ENCODE results near the gene MOCOS. TPM values are rescaled to one million over a fixed set of nuclear protein-coding genes. Genes with fewer than 3 reads are reported as not detected.

The MOCOS gene
- total and polyA plus RNA-seq, 5 experiments from 2014 or later: 0.08 to 0.16 TPM; not detected in 3

GRCh38 chr18:36288689-36289088, 101.4 kb downstream of the MOCOS start:
- Mint-ChIP-seq H3K27me3 (peaks cover 22 to 40% (median 28%) of the 10 kb centered on the region in 5 donors), H3K4me1 (peaks cover 0 to 5% (median 1%) of the 10 kb centered on the region in 4 donors), H3K27ac (no peak overlapping the region), H3K9me3 (no peaks in the 10 kb centered on the region), H3K36me3 (no peaks in the 10 kb centered on the region), H3K4me3 (no peak overlapping the region)
- POLR2A ChIA-PET: no interaction called here
- ATAC-seq: no peak
- DNase-seq: no peak

GRCh38 chr18:36294031-36294430, 106.7 kb downstream of the MOCOS start:
- no peaks in the 10 kb centered on the region for H3K36me3 Mint-ChIP-seq
- no peak overlapping the region for H3K4me3 Mint-ChIP-seq
- peaks cover 0 to 3% (median 0%) of the 10 kb centered on the region in 4 donors for H3K4me1 Mint-ChIP-seq
- H3K27ac Mint-ChIP-seq: no peak overlapping the region
- ATAC-seq (no peak), DNase-seq (no peak)
- POLR2A ChIA-PET: no interaction called here
- H3K9me3 Mint-ChIP-seq: no peaks in the 10 kb centered on the region
- peaks cover 4 to 24% (median 16%) of the 10 kb centered on the region in 5 donors for H3K27me3 Mint-ChIP-seq

- Mint-ChIP-seq H3K9me3 (no peaks in the 10 kb centered on the region), H3K4me3 (no peak overlapping the region), H3K36me3 (no peaks in the 10 kb centered on the region), H3K27ac (no peak overlapping the region), H3K27me3 (peaks cover 16 to 27% (median 25%) of the 10 kb centered on the region in 5 donors), H3K4me1 (peaks cover 0 to 4% (median 0%) of the 10 kb centered on the region in 4 donors)
- no peak for ATAC-seq
- DNase-seq: no peak
- POLR2A ChIA-PET: no interaction called here
Observed at GRCh38 chr18:36295214-36295613, 107.9 kb downstream of the MOCOS start.

- Mint-ChIP-seq H3K27ac (no peak overlapping the region), H3K4me1 (peaks cover 0 to 4% (median 0%) of the 10 kb centered on the region in 4 donors), H3K9me3 (no peaks in the 10 kb centered on the region), H3K36me3 (no peaks in the 10 kb centered on the region), H3K27me3 (peaks cover 21 to 31% (median 30%) of the 10 kb centered on the region in 5 donors), H3K4me3 (no peak overlapping the region)
- ATAC-seq (no peak), DNase-seq (no peak)
- POLR2A ChIA-PET: no interaction called here
Observed at GRCh38 chr18:36295880-36296301, 108.6 kb downstream of the MOCOS start.

GRCh38 chr18:36296650-36297416, 109.5 kb downstream of the MOCOS start:
- ATAC-seq: peak in 1 of 2 donors; percentile 9
- Mint-ChIP-seq H3K27ac (no peak overlapping the region), H3K27me3 (peaks cover 19 to 33% (median 27%) of the 10 kb centered on the region in 5 donors), H3K9me3 (no peaks in the 10 kb centered on the region), H3K36me3 (no peaks in the 10 kb centered on the region), H3K4me3 (peak overlapping the region in 4 of 10 donors; percentile 12 to 64 (median 44)), H3K4me1 (peaks cover 0 to 4% (median 0%) of the 10 kb centered on the region in 4 donors)
- no peak for DNase-seq
- POLR2A ChIA-PET: no interaction called here

- H3K36me3 Mint-ChIP-seq: no peaks in the 10 kb centered on the region
- peak within 1 kb of the TSS in 4 of 10 donors; percentile 12 to 64 (median 44) for H3K4me3 Mint-ChIP-seq
- no peak within 1 kb of the TSS for H3K27ac Mint-ChIP-seq
- no peaks in the 10 kb centered on the region for H3K9me3 Mint-ChIP-seq
- H3K4me1 Mint-ChIP-seq: peaks cover 0 to 4% (median 0%) of the 10 kb centered on the region in 4 donors
- POLR2A ChIA-PET: no interaction called here
- ATAC-seq (peak; percentile 23 to 25), DNase-seq (peak in 1 of 10 donors; percentile 12)
- peaks cover 18 to 34% (median 29%) of the 10 kb centered on the region in 5 donors for H3K27me3 Mint-ChIP-seq
Observed at GRCh38 chr18:36297417-36298125, 110.3 kb downstream of the MOCOS start, which contains the start of gene FHOD3. FHOD3 (plus strand) TSS chr18:36297713; CDS start chr18:36297836, 123 bp downstream.

GRCh38 chr18:36298126-36298741, 110.9 kb downstream of the MOCOS start:
- DNase-seq (no peak), ATAC-seq (peak; percentile 6 to 17)
- Mint-ChIP-seq H3K27me3 (peaks cover 22 to 41% (median 33%) of the 10 kb centered on the region in 5 donors), H3K9me3 (no peaks in the 10 kb centered on the region), H3K4me3 (no peak overlapping the region), H3K36me3 (no peaks in the 10 kb centered on the region), H3K27ac (no peak overlapping the region), H3K4me1 (peaks cover 0 to 4% (median 0%) of the 10 kb centered on the region in 4 donors)
- POLR2A ChIA-PET: no interaction called here

- H3K27ac Mint-ChIP-seq: no peak overlapping the region
Observed at GRCh38 chr18:36299015-36299414, 111.7 kb downstream of the MOCOS start.

GRCh38 chr18:36300211-36300610, 112.9 kb downstream of the MOCOS start:
- no peaks in the 10 kb centered on the region for H3K9me3 Mint-ChIP-seq
- H3K4me1 Mint-ChIP-seq: peaks cover 0 to 4% (median 0%) of the 10 kb centered on the region in 4 donors
- H3K4me3 Mint-ChIP-seq: no peak overlapping the region
- no peak for ATAC-seq
- no peak for DNase-seq
- POLR2A ChIA-PET: no interaction called here
- peaks cover 29 to 61% (median 44%) of the 10 kb centered on the region in 5 donors for H3K27me3 Mint-ChIP-seq
- no peak overlapping the region for H3K27ac Mint-ChIP-seq
- no peaks in the 10 kb centered on the region for H3K36me3 Mint-ChIP-seq

More at GRCh38 chr18:36299015-36299414, 111.7 kb downstream of the MOCOS start:
- Mint-ChIP-seq H3K4me1 (peaks cover 0 to 4% (median 0%) of the 10 kb centered on the region in 4 donors), H3K4me3 (peak overlapping the region in 8 of 10 donors; percentile 3 to 69 (median 42)), H3K27me3 (peaks cover 29 to 49% (median 40%) of the 10 kb centered on the region in 5 donors), H3K36me3 (no peaks in the 10 kb centered on the region), H3K9me3 (no peaks in the 10 kb centered on the region)
- no peak for DNase-seq
- POLR2A ChIA-PET: no interaction called here
- no peak for ATAC-seq

- H3K27me3 Mint-ChIP-seq: peaks cover 35 to 75% (median 57%) of the 10 kb centered on the region in 5 donors
Observed at GRCh38 chr18:36301884-36302283, 114.6 kb downstream of the MOCOS start.

GRCh38 chr18:36302676-36303075, 115.4 kb downstream of the MOCOS start:
- ATAC-seq (no peak), DNase-seq (no peak)
- Mint-ChIP-seq H3K4me3 (no peak overlapping the region), H3K4me1 (peaks cover 0 to 4% (median 0%) of the 10 kb centered on the region in 4 donors), H3K9me3 (no peaks in the 10 kb centered on the region), H3K27me3 (peaks cover 35 to 75% (median 59%) of the 10 kb centered on the region in 5 donors), H3K36me3 (no peaks in the 10 kb centered on the region), H3K27ac (no peak overlapping the region)
- POLR2A ChIA-PET: no interaction called here

More at GRCh38 chr18:36301884-36302283, 114.6 kb downstream of the MOCOS start:
- DNase-seq: no peak
- POLR2A ChIA-PET: no interaction called here
- Mint-ChIP-seq H3K9me3 (no peaks in the 10 kb centered on the region), H3K36me3 (no peaks in the 10 kb centered on the region), H3K4me3 (no peak overlapping the region), H3K4me1 (peaks cover 0 to 4% (median 0%) of the 10 kb centered on the region in 4 donors), H3K27ac (no peak overlapping the region)
- ATAC-seq: no peak

GRCh38 chr18:36303211-36303844, 116.0 kb downstream of the MOCOS start:
- POLR2A ChIA-PET: no interaction called here
- peak overlapping the region in 1 of 10 donors; percentile 53 for H3K27ac Mint-ChIP-seq
- no peaks in the 10 kb centered on the region for H3K9me3 Mint-ChIP-seq
- H3K36me3 Mint-ChIP-seq: no peaks in the 10 kb centered on the region
- no peak overlapping the region for H3K4me3 Mint-ChIP-seq
- H3K4me1 Mint-ChIP-seq: peaks cover 0 to 4% (median 0%) of the 10 kb centered on the region in 4 donors
- peaks cover 36 to 78% (median 59%) of the 10 kb centered on the region in 5 donors for H3K27me3 Mint-ChIP-seq
- ATAC-seq: no peak
- no peak for DNase-seq

Data from naive thymus-derived CD8-positive, alpha-beta T cell (primary cell).